PC-9 (cell line): ENCODE measurements around the gene PKD2L1. TPM values are rescaled to one million over a fixed set of nuclear protein-coding genes. Genes with fewer than 3 reads are reported as not detected.
"Not testable (repeated sequence)": the region's sequence is repeated elsewhere in the genome, so short reads cannot be mapped to it uniquely, and the experiment has no call there.

Experiments
- BruUV-seq: library from RNA; stranded (reverse); fragments of 400-500 nt; replicated peaks from 2 replicates; lab custom pipeline; 2021; lab: Mats Ljungman, UMichigan
- CTCF ChIA-PET: fragments of 300-600 bp; sonication (Branson Sonifier 250); formaldehyde crosslinking; loops from one replicate; lab custom pipeline; 2022; ENCODE audit warnings: antibody characterized with exemption; lab: Charles Lee
- POLR2A ChIA-PET: fragments of 300-600 bp; sonication (Branson Sonifier 250); formaldehyde crosslinking; loops from one replicate; lab custom pipeline; 2022; ENCODE audit warnings: antibody characterized with exemption; ENCODE audit not compliant: unreplicated experiment; lab: Charles Lee
- DNase-seq, 2 experiments: peaks; one replicate each; pipeline versions ENCODE4 v3.0.0 to v3.0.0-alpha.2; 2015 to 2022; ENCODE audit warnings: mixed read lengths in 1 of 2
- H2AFZ ChIP-seq: fragments of 200-600 bp; sonication (generic); 2 replicates; pipeline ENCODE4 v1.8.1; 2017; ENCODE audit warnings: antibody characterized with exemption
- H3F3A ChIP-seq: fragments of 200-600 bp; sonication (generic); 2 replicates; pipeline ENCODE4 v1.8.1; 2017; ENCODE audit warnings: antibody characterized with exemption, mild to moderate bottlenecking, low read depth; ENCODE audit not compliant: insufficient read depth
- H3K27ac ChIP-seq: fragments of 200-600 bp; sonication (generic); 2 replicates; pipeline ENCODE4 v1.6.1; 2016; ENCODE audit warnings: mixed run types
- H3K27me3 ChIP-seq: fragments of 200-600 bp; sonication (generic); 2 replicates; pipeline ENCODE4 v1.6.1; 2016; ENCODE audit warnings: low read depth, mixed run types; ENCODE audit not compliant: insufficient read depth
- H3K36me3 ChIP-seq: fragments of 200-600 bp; sonication (generic); 2 replicates; pipeline ENCODE4 v1.6.1; 2016; ENCODE audit warnings: low read depth, mixed run types
- H3K4me1 ChIP-seq: fragments of 200-600 bp; sonication (generic); replicated peaks from 2 replicates; pipeline ENCODE4 v1.6.1; 2016; ENCODE audit warnings: mixed run types; ENCODE audit not compliant: insufficient read depth
- H3K4me2 ChIP-seq: fragments of 200-600 bp; sonication (generic); 2 replicates; pipeline ENCODE4 v1.6.1; 2017; ENCODE audit warnings: mixed run types
- H3K4me3 ChIP-seq: fragments of 200-600 bp; sonication (generic); 2 replicates; pipeline ENCODE4 v1.6.1; 2016; ENCODE audit warnings: mixed run types
- H3K79me2 ChIP-seq: fragments of 200-600 bp; sonication (generic); 2 replicates; pipeline ENCODE4 v1.6.1; 2017; ENCODE audit warnings: low read depth, mixed run types
- H3K9me2 ChIP-seq: fragments of 200-600 bp; sonication (generic); 2 replicates; pipeline ENCODE4 v1.8.1; 2017; ENCODE audit warnings: mild to moderate bottlenecking; ENCODE audit not compliant: insufficient read depth
- H3K9me3 ChIP-seq: fragments of 200-600 bp; sonication (generic); 2 replicates; pipeline ENCODE4 v1.8.1; 2016; ENCODE audit warnings: low read depth; ENCODE audit not compliant: insufficient read depth
- H4K20me1 ChIP-seq: fragments of 200-600 bp; sonication (generic); 2 replicates; pipeline ENCODE4 v1.8.1; 2017; ENCODE audit not compliant: insufficient read depth
- EZH2 ChIP-seq: fragments of 200-600 bp; sonication (generic); IDR thresholded peaks from 2 replicates; pipeline ENCODE4 v1.8.0; 2017; ENCODE audit warnings: antibody characterized with exemption, low read depth
- intact Hi-C: fragments of 100-400 bp; cut with micrococcal nuclease; formaldehyde crosslinking; loops from one replicate; pipeline ENCODE4 v1.10.0; 2022; ENCODE audit not compliant: unreplicated experiment
- total RNA-seq: library from RNA; stranded (reverse); gene quantifications from 2 replicates; pipeline ENCODE4 v1.2.3, GENCODE V29; 2021
- TF ChIP-seq, protein P1 (sequence below): fragments of 200-600 bp; sonication (generic); conservative IDR thresholded peaks from 2 replicates; pipeline ENCODE4 v1.6.1; 2017; ENCODE audit warnings: mixed run types, antibody characterized with exemption, mild to moderate bottlenecking, moderate library complexity

The PKD2L1 gene
- total RNA-seq, 1 experiment from 2014 or later, result not detected

DNA sequence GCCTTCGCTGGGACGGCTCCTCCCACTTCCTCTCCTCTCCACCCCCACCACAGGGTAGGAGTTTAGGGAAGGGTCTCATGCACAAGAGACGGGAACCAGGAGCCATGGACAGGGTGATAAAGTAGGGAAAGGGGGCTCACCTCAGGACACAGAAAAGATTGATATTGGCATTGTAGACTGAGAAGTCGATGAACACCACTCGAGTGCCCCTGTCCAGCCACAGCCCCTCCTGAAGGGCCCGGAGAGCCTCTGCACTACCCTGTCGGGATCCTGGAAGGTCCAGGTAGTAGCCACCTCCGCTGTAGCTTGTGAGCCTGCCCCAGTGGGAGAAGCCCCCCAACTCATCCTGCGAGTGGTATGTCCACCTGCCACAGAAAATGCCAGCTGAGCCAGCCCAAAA is 32.8 kb downstream of the PKD2L1 start:
- no peaks in the 10 kb centered on the region for H3F3A ChIP-seq

DNA sequence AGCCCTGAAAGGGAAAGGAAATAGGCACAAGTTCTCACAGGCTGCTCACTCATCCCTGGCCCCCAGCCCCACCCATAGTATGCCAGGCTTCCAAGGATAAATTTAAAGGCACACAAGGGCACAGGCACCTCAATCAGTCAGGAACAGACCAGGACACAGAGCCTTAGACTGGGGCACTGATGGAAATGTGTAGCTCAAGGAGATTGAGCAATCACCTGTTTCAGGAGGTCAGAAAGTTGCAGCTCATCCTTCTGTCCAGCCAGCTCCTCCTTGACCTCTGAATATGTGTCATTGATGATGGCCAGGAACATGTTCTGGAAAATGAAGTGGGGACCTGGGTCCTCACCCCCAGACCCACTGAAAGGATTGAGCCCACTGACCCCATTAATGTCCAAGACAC is 37.0 kb downstream of the PKD2L1 start:
- Histone ChIP-seq H3K9me2 (no peaks in the 10 kb centered on the region), H3K9me3 (no peaks in the 10 kb centered on the region), H3K27me3 (peaks cover 3% of the 10 kb centered on the region; the same call in 1 of the 2 replicates), H3K36me3 (no peaks in the 10 kb centered on the region), H3K27ac (no peak overlapping the region), H4K20me1 (no peaks in the 10 kb centered on the region), H3K4me2 (no peak overlapping the region), H2AFZ (no peak overlapping the region), H3K4me1 (no peaks in the 10 kb centered on the region), H3K79me2 (no peaks in the 10 kb centered on the region), H3K4me3 (no peak overlapping the region), H3F3A (no peaks in the 10 kb centered on the region)
- no TSS peak for BruUV-seq
- intact Hi-C loops, result no loop called here
- no peak for DNase-seq
- POLR2A ChIA-PET, result no interaction called here
- CTCF ChIA-PET, result no interaction called here
- no peak for TF ChIP-seq EZH2
- TF ChIP-seq, protein P1, sequence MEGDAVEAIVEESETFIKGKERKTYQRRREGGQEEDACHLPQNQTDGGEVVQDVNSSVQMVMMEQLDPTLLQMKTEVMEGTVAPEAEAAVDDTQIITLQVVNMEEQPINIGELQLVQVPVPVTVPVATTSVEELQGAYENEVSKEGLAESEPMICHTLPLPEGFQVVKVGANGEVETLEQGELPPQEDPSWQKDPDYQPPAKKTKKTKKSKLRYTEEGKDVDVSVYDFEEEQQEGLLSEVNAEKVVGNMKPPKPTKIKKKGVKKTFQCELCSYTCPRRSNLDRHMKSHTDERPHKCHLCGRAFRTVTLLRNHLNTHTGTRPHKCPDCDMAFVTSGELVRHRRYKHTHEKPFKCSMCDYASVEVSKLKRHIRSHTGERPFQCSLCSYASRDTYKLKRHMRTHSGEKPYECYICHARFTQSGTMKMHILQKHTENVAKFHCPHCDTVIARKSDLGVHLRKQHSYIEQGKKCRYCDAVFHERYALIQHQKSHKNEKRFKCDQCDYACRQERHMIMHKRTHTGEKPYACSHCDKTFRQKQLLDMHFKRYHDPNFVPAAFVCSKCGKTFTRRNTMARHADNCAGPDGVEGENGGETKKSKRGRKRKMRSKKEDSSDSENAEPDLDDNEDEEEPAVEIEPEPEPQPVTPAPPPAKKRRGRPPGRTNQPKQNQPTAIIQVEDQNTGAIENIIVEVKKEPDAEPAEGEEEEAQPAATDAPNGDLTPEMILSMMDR, result no peak

More for the DNA sequence above, 32.8 kb downstream of the PKD2L1 start:
- intact Hi-C loops, result no loop called here
- Histone ChIP-seq H3K4me1 (no peaks in the 10 kb centered on the region; the same call in 1 of the 2 replicates), H3K27ac (no peak overlapping the region), H3K4me3 (no peak overlapping the region), H2AFZ (no peak overlapping the region), H3K36me3 (no peaks in the 10 kb centered on the region), H3K9me3 (no peaks in the 10 kb centered on the region; the same call in 1 of the 2 replicates), H3K4me2 (no peak overlapping the region), H3K27me3 (peaks cover 3% of the 10 kb centered on the region; the same call in 1 of the 2 replicates), H3K79me2 (no peaks in the 10 kb centered on the region), H4K20me1 (no peaks in the 10 kb centered on the region), H3K9me2 (no peaks in the 10 kb centered on the region)
- TF ChIP-seq, protein P1, result no peak
- no peak for TF ChIP-seq EZH2
- no peak for DNase-seq
- BruUV-seq, result no TSS peak
- CTCF ChIA-PET, result no interaction called here
- POLR2A ChIA-PET, result no interaction called here

DNA sequence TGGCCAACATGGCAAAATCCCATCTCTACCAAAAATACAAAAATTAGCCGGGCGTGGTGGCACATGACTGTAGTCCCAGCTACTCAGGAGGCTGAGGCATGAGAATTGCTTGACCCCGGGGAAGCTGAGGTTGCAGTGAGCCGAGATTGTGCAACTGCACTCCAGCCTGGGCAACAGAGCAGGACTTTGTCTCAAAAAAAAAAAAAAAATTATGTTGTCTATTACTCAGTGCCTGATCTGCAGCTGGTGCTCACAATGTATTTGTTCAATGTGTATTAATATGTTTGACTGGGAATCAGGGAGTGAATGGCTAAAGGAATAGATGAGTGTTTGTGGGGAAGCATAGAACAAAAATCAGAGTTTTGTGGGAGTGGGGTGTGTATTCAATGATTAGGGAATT is 37.7 kb downstream of the PKD2L1 start:
- H3F3A ChIP-seq, H3K27ac ChIP-seq, BruUV-seq, H3K79me2 ChIP-seq, POLR2A ChIA-PET, intact Hi-C loops, DNase-seq, H3K4me1 ChIP-seq, H4K20me1 ChIP-seq, H3K9me2 ChIP-seq, H2AFZ ChIP-seq, H3K4me2 ChIP-seq, H3K36me3 ChIP-seq, H3K9me3 ChIP-seq, H3K4me3 ChIP-seq, H3K27me3 ChIP-seq: not testable (repeated sequence)
- CTCF ChIA-PET, result interaction anchor here (0.6 kb wide), 1 partner anchor 42 kb away, joined by 3 read pairs; no protein-coding TSS in a partner anchor

DNA sequence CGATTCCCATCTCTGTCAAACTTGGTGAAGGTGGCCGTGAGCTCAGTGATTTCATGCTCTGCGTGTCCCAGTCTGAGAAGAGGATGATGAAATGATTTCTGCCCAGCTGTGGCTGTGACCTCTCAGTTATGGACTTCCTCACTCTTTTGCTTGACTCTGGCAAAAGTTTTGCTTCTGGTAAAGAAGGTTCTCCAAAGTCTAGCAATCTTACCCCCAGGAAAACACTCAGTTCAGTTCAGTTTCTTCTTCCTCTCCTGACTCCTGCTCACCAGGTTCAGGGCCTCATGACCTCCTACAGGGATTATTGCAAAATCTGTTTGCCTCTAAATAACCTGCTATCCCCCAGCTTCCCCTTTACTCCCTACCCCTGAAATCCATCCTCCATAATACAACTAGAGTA is 38.7 kb downstream of the PKD2L1 start:
- Histone ChIP-seq H3K4me2 (no peak overlapping the region), H3K9me2 (no peaks in the 10 kb centered on the region), H3K79me2 (no peaks in the 10 kb centered on the region), H3K36me3 (no peaks in the 10 kb centered on the region), H3K27ac (no peak overlapping the region), H3K4me3 (no peak overlapping the region), H3F3A (peaks cover 7% of the 10 kb centered on the region; the same call in 1 of the 2 replicates), H2AFZ (no peak overlapping the region), H3K27me3 (peaks cover 3% of the 10 kb centered on the region; the same call in 1 of the 2 replicates), H4K20me1 (no peaks in the 10 kb centered on the region), H3K9me3 (no peaks in the 10 kb centered on the region), H3K4me1 (no peaks in the 10 kb centered on the region; the same call in 1 of the 2 replicates)
- intact Hi-C loops, result no loop called here
- no peak for DNase-seq
- TF ChIP-seq, protein P1, result no peak
- no peak for TF ChIP-seq EZH2
- no TSS peak for BruUV-seq
- ChIA-PET CTCF (interaction anchor here (0.6 kb wide), 1 partner anchor 245 kb away, joined by 5 read pairs; the partner anchor contains the start of gene HIF1AN), POLR2A (no interaction called here)
